Right atrium auricular region (tissue), 2 donors: ENCODE results near the gene OR13C3. TPM values are rescaled to one million over a fixed set of nuclear protein-coding genes. Genes with fewer than 3 reads are reported as not detected.

ENCODE experiments used
- DNase-seq: peaks from one replicate; pipeline ENCODE4 v3.0.0-alpha.2; 2019; ENCODE audit warnings: low spot score
- H3K27ac ChIP-seq, 2 donors: fragments of 200-600 bp; sonication (generic); 1 replicate in 1 of 2; 2 replicates in 1 of 2; pipeline ENCODE4 v1.5.1; 2016 to 2019
- H3K27me3 ChIP-seq, 2 donors: fragments of 200-600 bp; sonication (generic); one replicate each; pipeline versions ENCODE4 v1.5.1 to v1.6.0; 2017 to 2019
- H3K36me3 ChIP-seq: fragments of 200-600 bp; sonication (generic); one replicate; pipeline ENCODE4 v1.5.1; 2016
- H3K4me1 ChIP-seq, 2 donors: fragments of 200-600 bp; sonication (generic); one replicate each; pipeline versions ENCODE4 v1.5.1 to v1.6.0; 2017 to 2019
- H3K4me3 ChIP-seq, 2 donors: fragments of 200-600 bp; sonication (generic); 1 replicate in 1 of 2; 2 replicates in 1 of 2; pipeline ENCODE4 v1.5.1; 2017 to 2019; ENCODE audit warnings: mild to moderate bottlenecking in 1 of 2, moderate library complexity in 1 of 2
- H3K9me3 ChIP-seq, 2 donors: fragments of 200-600 bp; sonication (generic); one replicate each; pipeline ENCODE4 v1.5.1; 2019
- CTCF ChIP-seq, 2 donors: fragments of 200-600 bp; sonication (generic); IDR thresholded peaks; one replicate each; pipeline ENCODE4 v1.5.1; 2019; ENCODE audit warnings: antibody characterized with exemption in 2 of 2
- total RNA-seq, 2 donors: library from RNA; depleted of rRNA; stranded (reverse); fragments of >200 nt; gene quantifications; one replicate each; pipeline ENCODE4 v1.1.0, GENCODE V29; 2016

OR13C3 gene
- total RNA-seq, 2 donors from 2014 or later: not detected

GRCh38 chr9:104564358-104564757 is 27.7 kb upstream of the OR13C3 start:
- H3K4me3 ChIP-seq: no peak overlapping the region
- H3K36me3 ChIP-seq: no peaks in the 10 kb centered on the region
- no peak overlapping the region for H3K27ac ChIP-seq
- peaks cover 0 to 4% of the 10 kb centered on the region in 2 donors for H3K9me3 ChIP-seq
- no peaks in the 10 kb centered on the region for H3K4me1 ChIP-seq
- DNase-seq: no peak
- TF ChIP-seq CTCF (IDR thresholded peaks at IDR 0.05): no peak
- no peaks in the 10 kb centered on the region for H3K27me3 ChIP-seq

GRCh38 chr9:104556830-104557634 is 20.4 kb upstream of the OR13C3 start:
- Histone ChIP-seq H3K4me3 (no peak overlapping the region), H3K36me3 (no peaks in the 10 kb centered on the region), H3K9me3 (peaks cover 0 to 7% of the 10 kb centered on the region in 2 donors), H3K27ac (no peak overlapping the region), H3K4me1 (no peaks in the 10 kb centered on the region), H3K27me3 (no peaks in the 10 kb centered on the region)
- no peak for TF ChIP-seq CTCF (IDR thresholded peaks at IDR 0.05)
- DNase-seq: no peak

- H3K9me3 ChIP-seq: peaks cover 0 to 7% of the 10 kb centered on the region in 2 donors
- no peak overlapping the region for H3K27ac ChIP-seq
- no peaks in the 10 kb centered on the region for H3K27me3 ChIP-seq
- no peak overlapping the region for H3K4me3 ChIP-seq
- TF ChIP-seq CTCF (IDR thresholded peaks at IDR 0.05): no peak
- no peaks in the 10 kb centered on the region for H3K36me3 ChIP-seq
- no peak for DNase-seq
- H3K4me1 ChIP-seq: no peaks in the 10 kb centered on the region
Measured at GRCh38 chr9:104555521-104555920, 18.9 kb upstream of the OR13C3 start.

- Histone ChIP-seq H3K9me3 (no peaks in the 10 kb centered on the region), H3K4me1 (no peaks in the 10 kb centered on the region), H3K27me3 (no peaks in the 10 kb centered on the region), H3K4me3 (no peak overlapping the region), H3K27ac (no peak overlapping the region), H3K36me3 (no peaks in the 10 kb centered on the region)
- no peak for TF ChIP-seq CTCF (IDR thresholded peaks at IDR 0.05)
- no peak for DNase-seq
Measured at GRCh38 chr9:104553261-104553660, 16.6 kb upstream of the OR13C3 start.

- Histone ChIP-seq H3K27me3 (no peaks in the 10 kb centered on the region), H3K4me3 (no peak overlapping the region)
- TF ChIP-seq CTCF (IDR thresholded peaks at IDR 0.05): no peak
Measured at GRCh38 chr9:104544644-104545043, 8.0 kb upstream of the OR13C3 start.

GRCh38 chr9:104539275-104539674 is 2.6 kb upstream of the OR13C3 start:
- no peak for TF ChIP-seq CTCF (IDR thresholded peaks at IDR 0.05)
- H3K4me1 ChIP-seq: no peaks in the 10 kb centered on the region
- no peaks in the 10 kb centered on the region for H3K36me3 ChIP-seq
- no peak overlapping the region for H3K4me3 ChIP-seq
- no peak overlapping the region for H3K27ac ChIP-seq
- no peaks in the 10 kb centered on the region for H3K9me3 ChIP-seq
- no peaks in the 10 kb centered on the region for H3K27me3 ChIP-seq
- no peak for DNase-seq

More at GRCh38 chr9:104544644-104545043, 8.0 kb upstream of the OR13C3 start:
- Histone ChIP-seq H3K9me3 (no peaks in the 10 kb centered on the region), H3K4me1 (no peaks in the 10 kb centered on the region), H3K36me3 (no peaks in the 10 kb centered on the region), H3K27ac (no peak overlapping the region)
- DNase-seq: no peak
